ENCODE results near the gene CDH19.

The CDH19 gene, protein sequence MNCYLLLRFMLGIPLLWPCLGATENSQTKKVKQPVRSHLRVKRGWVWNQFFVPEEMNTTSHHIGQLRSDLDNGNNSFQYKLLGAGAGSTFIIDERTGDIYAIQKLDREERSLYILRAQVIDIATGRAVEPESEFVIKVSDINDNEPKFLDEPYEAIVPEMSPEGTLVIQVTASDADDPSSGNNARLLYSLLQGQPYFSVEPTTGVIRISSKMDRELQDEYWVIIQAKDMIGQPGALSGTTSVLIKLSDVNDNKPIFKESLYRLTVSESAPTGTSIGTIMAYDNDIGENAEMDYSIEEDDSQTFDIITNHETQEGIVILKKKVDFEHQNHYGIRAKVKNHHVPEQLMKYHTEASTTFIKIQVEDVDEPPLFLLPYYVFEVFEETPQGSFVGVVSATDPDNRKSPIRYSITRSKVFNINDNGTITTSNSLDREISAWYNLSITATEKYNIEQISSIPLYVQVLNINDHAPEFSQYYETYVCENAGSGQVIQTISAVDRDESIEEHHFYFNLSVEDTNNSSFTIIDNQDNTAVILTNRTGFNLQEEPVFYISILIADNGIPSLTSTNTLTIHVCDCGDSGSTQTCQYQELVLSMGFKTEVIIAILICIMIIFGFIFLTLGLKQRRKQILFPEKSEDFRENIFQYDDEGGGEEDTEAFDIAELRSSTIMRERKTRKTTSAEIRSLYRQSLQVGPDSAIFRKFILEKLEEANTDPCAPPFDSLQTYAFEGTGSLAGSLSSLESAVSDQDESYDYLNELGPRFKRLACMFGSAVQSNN

DNA sequence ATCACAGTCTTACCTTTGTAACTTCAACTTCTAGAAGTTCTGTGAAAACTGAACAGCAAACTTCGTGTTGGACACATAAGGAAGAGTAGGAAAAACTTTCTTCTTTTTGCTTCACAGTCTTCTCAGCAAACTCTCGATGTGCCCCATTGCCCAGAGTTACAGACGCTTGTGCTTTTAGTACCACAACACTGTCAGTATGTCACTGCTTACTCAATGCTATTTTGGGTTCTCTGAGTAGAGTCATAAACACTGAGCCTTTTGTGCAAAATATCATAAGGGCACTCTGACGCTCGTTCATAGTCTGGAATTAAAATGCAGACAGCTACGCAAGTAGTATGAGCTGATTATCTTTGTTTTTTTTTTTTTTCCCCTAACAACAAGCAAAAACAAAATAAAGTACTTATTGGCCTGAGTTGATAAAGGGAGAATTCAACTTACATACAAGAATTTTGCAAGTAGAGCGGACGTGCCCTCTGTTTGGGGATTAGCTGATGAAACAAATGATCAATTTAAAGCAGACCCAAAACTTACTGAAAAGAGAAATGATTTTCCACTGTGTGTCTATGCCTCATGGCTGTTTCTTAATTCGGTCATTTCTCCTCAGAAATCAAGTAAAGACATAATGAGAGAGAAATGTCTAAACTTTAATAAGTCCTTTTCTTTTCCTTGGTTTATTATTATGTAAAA is at the start of gene CDH19:
TSS of gene CDH19 (minus strand) at position 150 of the 687 bp plus-strand sequence. CDS start 31,886 bp downstream, outside the sequence.
- no peak for DNase-seq (ENCODE audit: low read depth in 2 of 2)

DNA sequence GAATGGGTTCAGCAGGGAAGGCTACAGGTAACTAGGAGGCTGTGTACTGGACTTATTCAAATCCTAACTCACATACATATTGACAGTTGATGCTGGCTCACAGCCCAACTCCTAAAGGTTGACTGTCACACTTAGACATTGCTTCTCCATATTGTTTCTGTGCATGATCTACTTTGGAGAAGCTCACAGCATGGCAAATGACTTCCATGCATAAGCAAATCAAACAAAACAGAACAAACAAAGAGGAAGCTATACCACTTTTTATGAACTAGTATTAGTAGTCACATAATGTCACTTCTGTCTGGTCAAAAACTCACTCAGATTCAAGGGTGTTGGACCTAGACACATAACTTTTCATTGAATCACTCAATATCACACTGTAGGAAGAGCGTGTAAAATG is 43.8 kb upstream of the CDH19 start:
- no peak for DNase-seq (ENCODE audit: low read depth in 2 of 2)

DNA sequence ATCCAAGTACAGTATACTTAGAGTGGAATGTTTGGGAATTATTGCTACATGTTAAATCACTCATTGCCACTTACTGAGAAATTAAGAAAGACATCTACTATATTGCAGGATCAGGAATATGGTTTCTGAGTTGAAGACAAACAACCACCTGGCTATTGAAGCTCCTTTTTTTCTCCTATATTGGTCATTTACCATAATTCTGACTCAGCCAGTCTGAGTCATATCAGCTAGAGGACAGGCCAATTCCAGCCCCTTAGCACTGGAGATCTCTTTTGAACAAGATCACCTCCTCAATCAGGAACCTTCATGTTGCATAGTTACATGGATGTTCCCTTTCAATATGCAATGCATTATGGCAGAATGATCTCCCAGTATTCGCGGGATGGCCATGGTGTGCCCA is 42.7 kb upstream of the CDH19 start:
- DNase-seq (ENCODE audit: low read depth in 2 of 2): no peak

DNA sequence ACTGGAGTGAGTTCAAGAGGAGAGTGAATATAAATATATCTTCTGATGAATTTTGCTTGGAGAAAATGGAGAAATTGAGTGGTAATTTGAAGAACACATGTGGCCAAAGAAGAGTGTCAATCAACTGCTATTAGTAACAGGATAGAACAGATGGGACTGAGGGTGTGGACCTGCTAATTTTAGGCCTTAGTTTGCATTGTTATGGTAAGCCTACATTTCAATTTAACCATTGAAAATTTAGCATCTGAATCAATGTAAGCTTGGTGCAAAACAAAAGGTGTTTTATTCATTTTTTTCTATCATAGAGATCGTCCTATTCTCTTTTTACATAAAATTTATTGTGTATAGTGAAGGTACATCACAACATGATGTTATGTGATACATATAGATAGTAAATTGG is 42.1 kb upstream of the CDH19 start:
- DNase-seq (ENCODE audit: low read depth in 2 of 2): no peak

DNA sequence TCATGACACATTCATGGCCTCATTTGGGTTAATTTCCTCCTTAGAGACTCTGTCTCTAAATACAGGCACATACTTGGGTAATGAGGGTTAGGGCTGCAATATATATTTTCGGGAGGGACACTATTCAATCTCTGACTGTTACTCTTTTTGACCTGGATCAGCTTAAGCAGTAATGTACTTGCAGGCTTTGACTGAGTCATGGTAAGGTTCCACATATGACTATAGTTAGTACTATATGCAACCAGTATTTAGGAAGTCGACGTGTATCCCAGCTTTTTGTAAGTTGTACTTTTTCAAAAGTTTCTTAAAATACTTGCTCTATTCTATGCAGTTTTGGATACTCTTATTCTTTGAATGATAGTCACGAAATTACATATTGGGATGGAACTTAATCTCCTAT is 37.2 kb upstream of the CDH19 start:
- DNase-seq (ENCODE audit: low read depth in 2 of 2): no peak

DNA sequence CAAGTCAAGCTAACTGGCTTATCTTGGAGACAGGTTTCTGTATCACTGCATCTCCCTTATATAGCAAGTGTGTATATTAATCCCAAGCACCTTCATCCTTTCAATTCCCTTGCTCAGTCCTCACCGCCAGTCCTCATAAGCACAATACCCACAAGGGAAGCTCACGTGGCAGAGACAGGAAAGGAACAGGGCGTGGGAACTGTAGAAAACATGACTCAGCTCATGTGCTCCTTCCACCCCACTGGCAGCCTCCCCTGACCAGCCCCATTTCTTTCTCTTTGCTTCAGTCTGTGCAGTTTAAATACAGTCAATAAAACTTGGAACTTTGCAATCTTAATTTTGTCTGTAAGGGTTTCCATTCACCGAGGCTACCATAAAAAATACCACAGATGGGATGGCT is 36.5 kb upstream of the CDH19 start:
- DNase-seq (ENCODE audit: low read depth in 2 of 2): no peak

DNA sequence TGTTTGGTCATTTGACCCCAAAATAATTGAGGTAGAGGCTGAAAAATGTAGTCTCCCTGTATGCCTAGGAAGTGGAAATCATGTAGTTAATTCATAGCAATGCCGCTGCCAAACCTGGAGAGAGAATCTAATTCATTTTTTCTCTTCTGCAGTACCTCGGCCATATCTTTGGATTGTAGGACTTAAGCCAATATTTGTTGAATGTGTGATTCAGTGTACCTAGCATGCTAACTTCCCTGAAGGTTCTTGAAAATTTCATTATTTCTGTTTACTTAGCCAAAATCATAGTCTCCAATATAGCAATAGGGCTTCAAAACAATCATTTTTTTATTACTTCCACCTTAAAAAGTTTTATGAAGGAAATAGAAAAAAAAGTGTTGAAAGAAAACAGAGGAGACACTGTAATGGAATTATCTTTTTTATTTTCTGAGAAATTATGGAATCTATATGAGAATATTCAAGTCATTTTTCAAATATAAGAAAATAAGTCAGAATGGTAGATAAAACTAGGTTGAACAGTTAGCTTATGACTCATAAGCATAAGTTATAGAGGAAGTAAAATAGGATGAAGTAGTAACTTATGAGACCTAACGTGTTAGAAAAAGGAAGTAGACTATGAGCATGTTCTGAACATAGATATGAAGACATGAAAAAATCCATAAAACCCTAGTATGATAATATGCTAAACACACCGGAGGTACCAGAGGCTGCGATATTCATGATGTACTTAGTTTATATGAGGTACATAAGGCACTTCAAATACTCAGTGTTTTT is 35.2 kb upstream of the CDH19 start:
- DNase-seq (ENCODE audit: low read depth in 2 of 2): no peak

DNA sequence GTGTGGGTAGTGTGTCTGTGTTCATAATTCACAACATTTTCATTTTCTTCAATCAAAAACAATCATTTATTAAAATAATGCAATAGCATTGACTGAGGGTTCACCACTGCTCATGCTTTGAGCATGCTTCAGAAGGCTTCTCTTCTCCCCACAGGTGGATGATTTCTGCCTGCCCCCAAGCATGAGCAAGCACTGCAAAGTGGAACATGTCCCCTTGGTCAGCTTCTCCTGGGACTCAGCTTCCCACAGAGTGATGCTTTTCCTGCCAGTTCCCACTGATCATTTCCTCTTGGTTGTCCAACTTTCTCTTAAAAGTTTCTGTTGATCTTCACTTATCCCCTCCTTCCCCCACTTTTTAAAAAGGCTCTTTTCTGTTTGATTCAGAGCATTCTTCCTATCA is 31.5 kb upstream of the CDH19 start:
- DNase-seq (ENCODE audit: low read depth in 2 of 2): no peak

DNA sequence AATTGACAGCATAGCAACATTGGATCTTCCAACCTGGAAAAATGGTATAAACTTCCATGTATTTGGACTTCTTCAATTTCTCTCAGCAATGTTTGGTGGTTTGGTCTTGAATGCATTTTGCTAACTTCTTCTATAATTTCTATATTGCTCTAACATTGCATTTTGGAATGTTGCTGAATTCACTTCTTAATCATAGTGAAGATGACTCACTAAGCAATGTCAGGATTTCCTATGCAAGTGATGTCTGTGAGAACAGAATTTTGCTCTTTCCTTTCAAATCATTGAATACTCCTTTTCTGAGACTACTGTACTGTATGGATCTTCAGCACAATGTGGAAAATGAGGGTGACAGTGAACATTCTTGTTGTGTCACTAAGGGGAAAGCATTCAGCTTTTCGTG is 28.9 kb upstream of the CDH19 start:
- no peak for DNase-seq (ENCODE audit: low read depth in 2 of 2)

DNA sequence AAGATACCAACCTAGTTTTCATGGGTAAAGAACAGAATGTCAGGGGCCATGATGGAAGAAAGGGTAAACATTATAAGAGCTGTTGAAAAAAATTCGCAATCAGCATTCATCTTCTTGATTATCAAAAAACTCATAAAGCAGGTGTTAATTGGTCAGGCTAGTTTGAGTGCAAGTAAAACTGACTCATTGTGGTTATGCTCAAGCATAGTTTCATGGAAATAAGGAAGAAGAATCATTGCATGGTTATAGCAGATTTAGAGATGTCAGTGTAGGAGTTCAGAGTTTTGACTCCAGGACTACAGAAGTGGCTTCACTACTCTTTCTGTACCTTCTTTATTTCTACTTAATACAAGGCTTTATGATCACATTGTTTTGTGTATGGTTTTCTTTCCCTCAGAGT is 26.9 kb upstream of the CDH19 start:
- no peak for DNase-seq (ENCODE audit: low read depth in 2 of 2)

DNA sequence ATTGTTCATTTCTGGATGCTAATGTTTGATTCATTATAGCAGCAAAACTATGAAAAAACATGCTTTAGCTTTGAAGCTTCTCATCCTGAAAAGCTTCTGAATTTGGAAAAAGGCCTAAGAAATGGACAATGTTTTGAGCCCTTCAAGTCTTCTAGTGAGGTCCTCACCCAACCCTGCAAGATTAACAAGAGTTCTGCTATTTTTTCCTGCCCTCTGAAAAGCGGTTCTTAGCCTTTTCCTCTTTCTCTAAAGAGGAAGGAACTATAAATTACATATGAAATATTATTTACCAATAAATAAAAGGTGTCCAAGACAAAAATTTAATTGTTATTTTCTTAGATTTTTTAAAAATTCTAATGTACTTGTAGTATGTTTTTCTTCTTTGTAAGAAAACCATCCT is 19.9 kb upstream of the CDH19 start:
- no peak for DNase-seq (ENCODE audit: low read depth in 2 of 2)

DNA sequence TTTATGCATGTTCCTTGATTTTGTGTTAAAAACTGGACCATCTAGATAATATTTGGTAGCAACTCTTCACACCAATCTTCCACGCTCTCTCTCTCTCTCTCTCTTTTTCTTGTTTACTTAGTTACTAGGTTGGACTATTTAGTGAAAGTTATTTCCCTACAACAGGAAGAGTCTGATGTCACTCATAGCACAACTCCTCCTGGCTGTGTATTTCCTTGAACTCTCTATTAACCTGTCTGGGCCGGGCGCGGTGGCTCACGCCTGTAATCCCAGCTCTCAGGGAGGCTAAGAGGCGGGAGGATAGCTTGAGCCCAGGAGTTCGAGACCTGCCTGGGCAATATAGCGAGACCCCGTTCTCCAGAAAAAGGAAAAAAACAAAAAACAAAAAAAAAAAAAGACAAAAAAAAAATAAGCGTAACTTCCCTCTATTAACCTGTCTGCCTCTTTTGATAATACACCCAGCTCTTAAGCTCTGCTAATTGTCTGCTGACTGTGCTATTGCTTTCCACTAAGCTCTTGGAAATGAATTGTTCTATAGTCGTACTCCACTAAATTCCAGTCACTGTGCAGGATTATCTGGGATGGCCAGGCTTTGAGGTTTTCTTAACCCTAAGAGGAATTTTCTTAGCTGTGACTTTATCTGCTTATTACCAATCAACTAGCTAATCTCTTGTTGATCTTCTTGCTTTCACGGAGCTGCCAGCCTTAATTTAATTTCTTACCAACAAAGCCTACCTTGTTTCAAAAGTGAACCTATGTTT is 18.1 kb upstream of the CDH19 start:
- no peak for DNase-seq (ENCODE audit: low read depth in 2 of 2)

DNA sequence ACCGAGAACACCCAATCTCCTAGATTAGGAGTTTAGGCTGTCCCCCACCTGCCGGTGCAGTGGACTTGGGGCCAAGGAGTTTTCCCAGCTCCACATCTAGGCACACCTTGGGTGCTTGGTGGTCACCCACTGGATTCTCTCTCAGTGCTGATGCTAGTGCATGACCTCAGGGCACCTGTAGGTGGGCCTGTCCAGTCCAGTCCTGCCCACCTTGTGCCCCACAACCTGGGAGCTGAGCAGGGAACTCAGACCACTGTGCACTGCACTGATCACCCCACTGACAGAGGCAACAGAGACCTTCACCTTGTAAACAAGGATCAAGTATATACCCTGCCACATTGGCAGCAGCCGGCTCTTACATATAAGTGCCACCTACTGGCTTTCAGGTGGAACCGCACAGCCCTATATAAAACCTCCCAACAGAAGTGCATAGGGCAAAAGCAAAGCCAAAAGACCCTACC is 12.7 kb upstream of the CDH19 start:
- no peak for DNase-seq (ENCODE audit: low read depth in 2 of 2)

DNA sequence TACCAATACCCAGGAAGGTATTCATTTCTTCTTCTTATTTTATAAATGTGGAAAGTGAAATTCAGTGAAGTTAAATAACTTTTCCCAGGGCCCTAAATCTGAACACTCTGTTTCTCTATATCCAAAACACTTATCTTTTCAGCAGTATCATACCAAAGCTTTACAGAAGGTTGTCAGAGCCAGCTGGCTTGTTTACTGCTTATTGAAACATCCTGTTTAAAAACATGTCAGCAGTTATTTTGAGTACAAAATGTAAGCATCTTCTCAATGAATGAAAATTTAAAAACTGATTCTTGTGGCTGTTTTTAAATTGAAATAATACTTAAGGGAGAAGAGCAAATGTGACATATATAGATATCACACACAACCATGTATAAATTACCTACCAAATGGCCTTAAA is 11.3 kb upstream of the CDH19 start:
- no peak for DNase-seq (ENCODE audit: low read depth in 2 of 2)

DNA sequence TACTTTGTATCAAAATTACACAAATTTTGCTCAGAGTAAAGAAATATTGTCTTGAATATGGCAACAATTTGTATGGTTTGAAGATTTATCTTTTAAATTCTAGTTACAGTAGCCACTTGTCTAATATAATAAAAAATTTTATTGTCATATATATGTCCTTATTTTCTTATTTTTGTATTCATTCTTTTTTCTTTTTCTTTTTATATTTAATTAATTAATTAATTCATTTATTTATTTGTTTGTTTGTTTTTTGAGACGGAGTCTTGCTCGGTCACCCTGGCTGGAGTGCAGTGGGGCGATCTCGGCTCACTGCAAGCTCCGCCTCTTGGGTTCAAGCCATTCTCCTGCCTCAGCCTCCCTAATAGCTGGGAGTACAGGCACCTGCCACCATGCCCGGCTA is 3.7 kb upstream of the CDH19 start:
- no peak for DNase-seq (ENCODE audit: low read depth in 2 of 2)

DNA sequence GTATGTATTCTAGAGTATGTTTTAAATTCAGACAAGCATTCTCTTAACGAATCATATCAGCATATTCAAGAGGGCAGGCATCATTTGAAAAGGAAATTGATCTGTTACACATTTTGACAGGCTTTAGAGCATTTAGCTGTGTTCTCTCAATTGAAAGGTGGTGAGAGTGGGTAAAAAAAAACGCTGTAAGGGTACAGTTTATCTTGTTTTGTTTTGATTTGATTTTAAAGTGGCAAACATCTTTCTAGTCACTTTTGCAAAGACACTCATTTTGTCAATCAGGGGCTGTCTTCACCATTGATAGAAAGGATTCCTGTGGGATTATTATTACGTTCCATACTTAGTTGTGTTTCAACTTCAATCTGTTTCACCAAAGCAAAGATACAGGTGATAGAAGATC is 2.2 kb downstream of the CDH19 start:
- DNase-seq (ENCODE audit: low read depth in 2 of 2): no peak

DNA sequence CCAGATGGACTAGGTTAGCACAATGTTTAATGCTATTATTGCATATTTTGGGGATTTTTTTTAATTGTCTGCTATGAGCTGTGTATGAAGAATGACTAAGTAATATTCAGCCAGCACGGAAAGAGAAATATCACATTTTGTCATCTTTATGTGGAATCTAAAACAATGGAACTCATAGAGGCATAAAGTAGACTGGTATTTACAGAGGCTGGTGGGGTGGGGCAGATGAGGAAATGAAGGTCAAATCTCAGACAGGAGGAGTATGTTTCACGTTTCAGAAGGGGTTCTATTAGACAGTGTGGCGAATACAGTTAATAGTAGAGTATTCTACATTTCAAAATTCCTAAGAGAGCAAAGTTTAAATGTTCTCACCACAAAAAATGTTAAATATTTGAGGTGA is 4.7 kb downstream of the CDH19 start:
- DNase-seq (ENCODE audit: low read depth in 2 of 2): no peak

DNA sequence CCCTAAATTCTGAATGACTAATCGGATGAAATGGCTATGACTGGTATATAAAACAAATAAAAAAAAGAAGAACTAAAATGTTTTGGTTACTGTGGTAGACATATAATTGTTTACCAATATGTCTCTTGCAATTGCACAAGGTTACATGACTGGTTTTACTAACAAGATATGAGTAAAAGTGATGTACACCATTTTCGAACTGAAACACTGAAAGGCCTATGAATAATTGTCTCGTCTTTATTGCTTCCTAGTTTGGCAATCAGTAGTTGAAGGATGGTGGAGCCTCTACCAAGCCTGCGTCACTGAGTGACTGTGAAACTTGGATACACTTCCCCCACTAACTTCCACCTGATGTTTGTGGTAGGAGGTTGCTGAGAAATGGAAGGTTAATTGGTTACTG is 16.5 kb downstream of the CDH19 start:
- no peak for DNase-seq (ENCODE audit: low read depth in 2 of 2)

DNA sequence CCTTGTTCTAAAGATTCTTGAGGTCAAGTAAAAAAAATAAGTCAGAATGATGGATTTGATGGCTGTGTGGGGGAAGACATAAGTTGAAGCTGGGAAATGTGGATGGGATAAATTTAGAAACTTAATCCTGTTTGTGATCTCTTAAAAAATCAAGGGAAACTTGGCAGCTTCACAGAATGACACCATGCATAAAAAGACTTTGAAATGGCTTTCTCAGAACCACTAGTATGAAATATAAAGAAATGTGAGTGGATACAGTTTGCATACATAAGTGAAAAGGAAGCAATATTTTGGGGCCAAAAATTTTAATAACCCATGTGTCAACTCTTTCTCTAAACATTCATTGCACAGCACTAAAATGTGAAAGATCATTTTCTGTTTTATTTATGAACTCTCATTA is 21.7 kb downstream of the CDH19 start:
- no peak for DNase-seq (ENCODE audit: low read depth in 2 of 2)

DNA sequence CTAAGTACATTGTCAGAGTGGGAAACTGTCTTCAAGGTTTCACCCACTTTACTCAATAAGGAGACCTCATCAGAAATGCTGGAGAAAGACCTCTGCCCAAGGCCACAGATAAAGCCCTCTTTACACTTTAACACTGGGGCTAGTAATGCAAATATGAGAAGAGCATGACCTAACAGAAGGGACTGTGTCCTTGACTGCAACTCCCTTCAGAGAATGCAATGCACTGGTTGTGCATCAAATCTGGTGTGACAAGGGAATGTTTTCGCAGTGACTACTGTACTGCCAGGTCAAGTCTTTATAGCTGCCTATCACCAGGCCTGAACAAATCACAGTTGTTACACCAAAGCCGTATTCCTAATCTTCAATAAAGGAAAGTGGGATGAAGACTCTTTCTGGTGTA is 28.6 kb downstream of the CDH19 start:
- DNase-seq (ENCODE audit: low read depth in 2 of 2): no peak

DNA sequence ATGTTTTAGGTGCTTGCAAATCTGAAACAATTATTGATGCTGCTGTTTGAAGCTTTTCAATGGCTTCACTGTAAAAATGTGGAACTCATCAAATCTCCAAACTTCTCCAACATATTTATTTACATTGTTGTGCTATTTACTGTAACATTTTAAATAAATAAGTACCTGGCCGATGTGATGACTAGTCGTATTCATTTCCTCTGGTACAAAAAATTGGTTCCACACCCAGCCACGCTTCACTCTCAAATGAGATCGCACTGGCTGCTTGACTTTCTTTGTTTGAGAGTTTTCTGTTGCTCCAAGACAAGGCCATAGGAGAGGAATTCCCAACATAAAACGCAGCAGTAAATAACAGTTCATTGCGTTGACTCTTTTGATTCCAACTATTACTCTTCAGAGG is 32.0 kb downstream of the CDH19 start:
- no peak for DNase-seq (ENCODE audit: low read depth in 2 of 2)
